ENCODE results near the gene GNAI3.

Gene GNAI3

DNA sequence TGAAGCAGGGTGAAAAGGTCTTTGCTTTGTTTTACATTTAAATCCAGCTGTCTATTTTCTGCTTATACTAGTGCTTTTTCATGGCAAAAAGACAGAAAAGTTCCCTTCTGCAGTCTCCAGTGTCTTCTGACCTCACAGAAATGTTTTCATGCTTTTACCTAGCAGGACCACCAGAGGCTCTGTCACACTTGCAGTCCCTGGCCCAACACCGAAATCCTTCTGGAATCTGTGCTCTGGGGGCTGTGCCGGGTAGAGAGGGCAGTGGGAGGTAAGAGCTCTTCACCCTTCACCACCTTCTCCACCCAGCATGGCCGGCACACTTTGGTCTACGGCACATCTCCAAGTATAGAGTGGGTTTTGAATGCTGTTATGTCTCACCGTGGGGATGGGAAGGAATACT is 50.2 kb downstream of the GNAI3 start:
- no peak for DNase-seq (ENCODE audit: low spot score)

GRCh38 chr1:109603229-109603628 is 54.8 kb downstream of the GNAI3 start:
- no peak for DNase-seq (ENCODE audit: low spot score)

- DNase-seq (ENCODE audit: low spot score): no peak
Observed at GRCh38 chr1:109605381-109605780, 57.0 kb downstream of the GNAI3 start.

DNA sequence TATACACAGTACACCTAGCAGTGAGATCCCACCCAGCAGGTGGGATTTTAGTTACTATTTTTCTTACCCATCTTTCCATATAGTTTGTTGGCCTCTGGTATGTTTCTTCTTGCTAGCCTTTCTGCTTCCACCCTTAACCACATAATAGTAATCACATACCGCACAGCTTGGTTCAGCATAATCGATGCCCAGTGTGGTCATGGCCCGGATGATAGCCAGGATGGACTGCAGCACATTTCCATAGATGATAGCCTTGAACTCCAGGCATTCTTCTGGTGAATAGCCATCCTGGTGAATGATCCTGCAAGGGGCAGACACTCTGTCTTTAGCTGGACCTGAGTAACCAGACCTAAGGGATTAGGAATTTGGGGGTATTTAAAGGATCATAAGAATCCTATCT is 61.5 kb downstream of the GNAI3 start:
- DNase-seq (ENCODE audit: low spot score): no peak

DNA sequence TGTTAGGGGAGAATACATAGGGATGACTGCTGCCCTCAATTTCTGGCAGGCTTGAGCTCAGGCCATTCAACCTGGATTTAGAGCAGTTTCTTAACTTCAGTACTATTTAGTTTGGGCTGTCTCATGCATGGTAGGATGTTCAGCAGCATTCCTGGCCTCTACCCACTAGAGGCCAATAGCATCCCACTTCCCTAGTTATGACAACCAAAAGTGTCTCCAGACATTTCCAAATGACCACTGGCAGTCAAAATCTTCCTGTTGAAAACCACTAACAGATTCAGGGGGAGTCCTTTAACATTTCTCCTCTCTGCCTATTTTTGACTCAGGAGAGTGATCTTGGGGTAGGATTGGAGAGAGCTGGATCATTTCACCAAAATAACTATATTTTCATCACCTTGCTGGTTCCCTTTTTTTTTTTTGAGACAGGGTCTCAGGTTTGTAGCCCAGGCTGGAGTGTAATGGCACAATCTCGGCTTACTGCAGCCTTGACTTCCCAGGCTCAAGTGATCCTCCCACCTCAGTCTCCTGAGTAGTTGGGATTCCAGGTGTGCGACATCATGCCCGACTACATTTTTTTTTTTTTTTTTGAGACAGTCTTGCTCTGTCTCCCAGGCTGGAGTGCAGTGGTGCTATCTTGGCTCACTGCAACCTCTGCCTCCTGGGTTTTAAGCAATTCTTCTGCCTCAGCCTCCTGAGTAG is 62.3 kb downstream of the GNAI3 start:
- DNase-seq (ENCODE audit: low spot score): no peak

DNA sequence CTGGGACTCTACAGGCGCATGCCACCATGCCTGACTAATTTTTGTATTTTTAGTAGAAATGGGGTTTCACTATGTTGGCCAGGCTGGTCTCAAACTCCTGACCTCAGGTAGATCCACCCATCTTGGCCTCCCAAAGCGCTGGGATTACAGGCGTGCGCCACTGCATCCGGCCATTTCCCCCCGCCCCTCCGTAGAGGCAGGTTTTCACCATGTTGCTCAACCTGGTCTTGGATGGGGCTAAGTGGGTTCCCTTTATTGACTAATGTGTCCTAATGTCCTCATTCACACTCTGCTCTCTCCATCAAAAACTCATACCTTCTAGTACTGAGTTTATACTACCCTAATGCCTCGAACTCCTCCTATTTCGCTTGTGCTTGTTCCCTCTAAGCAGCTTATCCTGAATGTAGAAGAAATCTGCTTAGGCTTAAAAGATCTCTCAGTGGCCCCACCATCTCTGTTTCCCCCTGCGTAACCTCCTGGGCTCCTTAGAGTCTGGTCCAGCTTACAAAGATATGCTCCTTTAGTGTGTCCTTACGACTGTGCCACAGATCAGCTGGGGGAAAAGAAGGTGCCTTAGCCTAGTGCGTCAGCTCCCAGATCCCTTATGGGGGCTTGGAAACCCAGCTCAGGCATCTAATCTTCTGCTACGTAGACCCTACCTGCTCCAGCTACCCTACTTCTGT is 63.0 kb downstream of the GNAI3 start:
- no peak for DNase-seq (ENCODE audit: low spot score)

GRCh38 chr1:109613361-109614147 is 65.1 kb downstream of the GNAI3 start:
- no peak for DNase-seq (ENCODE audit: low spot score)

GRCh38 chr1:109615879-109616278 is 67.5 kb downstream of the GNAI3 start:
- no peak for DNase-seq (ENCODE audit: low spot score)

GRCh38 chr1:109616391-109616790 is 68.0 kb downstream of the GNAI3 start:
- DNase-seq (ENCODE audit: low spot score): no peak

GRCh38 chr1:109617291-109617801 is 68.9 kb downstream of the GNAI3 start:
- peak; percentile 81 for DNase-seq (ENCODE audit: low spot score)

DNA sequence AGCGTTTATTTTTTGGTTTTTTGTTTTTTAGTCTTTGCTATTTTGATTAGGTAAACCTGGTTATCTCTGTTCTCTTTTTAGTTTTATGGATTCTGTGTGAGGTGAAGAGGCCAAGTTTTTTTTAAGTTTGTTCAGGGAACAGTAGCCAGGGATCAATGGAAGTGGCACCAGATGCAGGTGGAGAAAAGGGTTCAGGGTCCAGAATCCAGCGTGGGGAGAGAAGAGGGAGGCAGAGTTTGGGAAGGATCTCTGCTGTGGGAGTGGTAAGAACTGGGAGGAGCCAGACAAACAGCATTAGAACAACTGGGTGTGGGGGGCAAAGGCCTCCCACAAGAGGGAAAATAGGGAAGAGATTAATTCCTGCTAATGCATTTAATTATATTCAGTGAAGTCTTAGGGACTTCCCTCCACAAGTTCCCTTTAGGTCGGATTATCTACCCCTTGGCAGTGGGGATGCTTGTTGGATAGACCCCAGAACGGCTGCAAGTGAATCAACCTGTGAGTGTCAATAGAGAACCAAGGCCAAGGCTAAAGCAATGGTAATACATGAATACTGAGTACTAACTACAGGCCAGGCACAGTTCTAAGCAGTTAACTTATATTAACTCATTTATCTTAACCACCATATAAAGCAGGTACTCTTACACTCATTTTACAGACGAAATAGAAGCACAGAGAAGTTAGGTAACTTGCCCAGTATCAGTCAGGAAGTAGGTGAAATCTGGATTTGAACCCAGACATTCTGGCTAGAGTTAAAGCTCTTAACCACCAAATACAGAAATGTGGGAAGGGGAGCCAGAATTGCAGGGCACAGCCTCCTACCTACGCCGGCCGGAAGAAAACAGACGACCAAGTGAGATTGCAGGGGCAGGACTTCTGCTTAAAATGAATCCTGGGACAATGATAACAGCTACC is 70.5 kb downstream of the GNAI3 start:
- no peak for DNase-seq (ENCODE audit: low spot score)

GRCh38 chr1:109619576-109620400 is 71.4 kb downstream of the GNAI3 start, which contains the start of the genes AMPD2 and GNAT2:
TSS of gene AMPD2 (plus strand) at chr1:109619837. CDS start at chr1:109621176, 1,339 bp downstream.
TSS of gene GNAT2 (minus strand) at chr1:109619616. CDS start at chr1:109612870, 6,746 bp downstream.
- DNase-seq (ENCODE audit: low spot score): peak; percentile 91

GRCh38 chr1:109620401-109620791 is 72.0 kb downstream of the GNAI3 start:
- DNase-seq (ENCODE audit: low spot score): peak; percentile 79

- peak; percentile 97 for DNase-seq (ENCODE audit: low spot score)
Observed at GRCh38 chr1:109620841-109621286, 72.4 kb downstream of the GNAI3 start.

- DNase-seq (ENCODE audit: low spot score): peak; percentile 43
Observed at GRCh38 chr1:109621379-109622136, 73.1 kb downstream of the GNAI3 start.

GRCh38 chr1:109622137-109622892 is 73.9 kb downstream of the GNAI3 start:
- no peak for DNase-seq (ENCODE audit: low spot score)

DNA sequence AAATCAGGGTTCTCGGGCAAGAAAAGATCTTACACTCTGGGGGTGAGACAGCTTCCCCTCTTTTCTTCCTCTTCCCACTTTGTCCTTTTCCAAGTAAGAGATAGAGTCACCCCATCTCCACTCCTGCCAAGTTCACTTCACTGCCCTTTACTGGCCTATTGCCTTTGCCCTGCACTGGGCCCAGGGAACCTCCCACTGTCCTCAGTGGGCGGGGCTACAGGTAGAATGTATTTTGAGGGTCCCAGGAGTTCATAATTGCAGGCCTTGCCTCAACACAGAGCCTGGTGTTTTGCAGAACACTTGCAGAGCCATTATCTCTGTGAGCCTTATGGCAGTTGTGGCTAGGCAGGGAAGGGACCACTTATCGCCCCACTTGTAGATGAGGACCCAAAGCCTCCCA is 74.5 kb downstream of the GNAI3 start:
- DNase-seq (ENCODE audit: low spot score): no peak

- peak; percentile 32 for DNase-seq (ENCODE audit: low spot score)
Observed at GRCh38 chr1:109623601-109624161, 75.3 kb downstream of the GNAI3 start.
